K562 (cell line): ENCODE measurements around the gene OR56A3. TPM values are rescaled to one million over a fixed set of nuclear protein-coding genes. Genes with fewer than 3 reads are reported as not detected.

Experiments
- ATAC-seq: fragments of 200-7000 bp; cut with Tn5 transposase; 3 replicates; pipeline ENCODE4 v1.9.1; 2020; ENCODE audit warnings: moderate library complexity
- BruUV-seq: library from RNA; stranded (reverse); fragments of 400-500 nt; replicated peaks from 2 replicates; lab custom pipeline; 2021; lab: Mats Ljungman, UMichigan
- CTCF ChIA-PET: fragments of 300-600 bp; formaldehyde crosslinking; extraction: SDS; loops from one replicate; lab custom pipeline; 2021; ENCODE audit warnings: low intra/inter-chr PET ratio; lab: Yijun Ruan, JAX
- POLR2A ChIA-PET: fragments of 300-600, 350-650 bp; sonication (Branson Sonifier 250); formaldehyde crosslinking; extraction: SDS; loops from one replicate; lab custom pipeline; 2021; ENCODE audit warnings: antibody characterized with exemption, inconsistent platforms; lab: Yijun Ruan, JAX
- DNase-seq, 4 experiments: peaks; one replicate each; pipeline versions ENCODE4 v3.0.0 to v3.0.0-alpha.2; 2011 to 2018; ENCODE audit warnings: low spot score in 3 of 4, mixed read lengths in 3 of 4; ENCODE audit errors: extremely low read depth in 1 of 4
- FAIRE-seq: peaks from 2 replicates; lab custom pipeline; 2011; peaks lifted over from hg19 to GRCh38; lab: Jason Lieb, UNC
- H2AFZ ChIP-seq: 2 replicates; pipeline ENCODE4 v1.6.0; 2011; ENCODE audit warnings: low read depth, low read length, control low read depth, inconsistent platforms
- H3K27ac ChIP-seq: fragments of 200-600 bp; 3 replicates; pipeline ENCODE4 v1.8.0; 2011; ENCODE audit warnings: low read depth, mild to moderate bottlenecking, control low read depth, inconsistent platforms, low read length, moderate library complexity, mixed read lengths; ENCODE audit errors: extremely low read depth
- H3K27me3 ChIP-seq, 2 experiments: fragments of 300-600 bp in 1 of 2; 2 replicates in 1 of 2; 3 replicates in 1 of 2; pipeline versions ENCODE4 v1.6.0 to v1.8.0; 2011; ENCODE audit warnings: inconsistent platforms in 2 of 2, low read length in 2 of 2, mild to moderate bottlenecking in 1 of 2, mixed read lengths in 1 of 2, moderate library complexity in 1 of 2; ENCODE audit not compliant: control insufficient read depth in 2 of 2, insufficient read depth in 2 of 2
- H3K36me3 ChIP-seq: fragments of 300-600 bp; 3 replicates; pipeline ENCODE4 v1.8.0; 2011; ENCODE audit warnings: mild to moderate bottlenecking, low read length, inconsistent platforms; ENCODE audit not compliant: control insufficient read depth, insufficient read depth
- H3K4me1 ChIP-seq, 2 experiments: fragments of 200-600 bp in 1 of 2; replicated peaks in 1 of 2; 2 replicates in 1 of 2; 3 replicates in 1 of 2; pipeline versions ENCODE4 v1.5.1 to v1.8.0; 2011; ENCODE audit warnings: inconsistent platforms in 2 of 2, low read length in 2 of 2, mild to moderate bottlenecking in 1 of 2, mixed read lengths in 1 of 2, moderate library complexity in 1 of 2; ENCODE audit not compliant: control insufficient read depth in 2 of 2, insufficient read depth in 2 of 2
- H3K4me2 ChIP-seq: 2 replicates; pipeline ENCODE4 v1.6.1; 2011; ENCODE audit warnings: low read length, control low read depth, inconsistent platforms, mixed read lengths; ENCODE audit not compliant: insufficient read depth
- H3K4me3 ChIP-seq: fragments of 200-600 bp; sonication (generic), shearing (Covaris generic); 2 replicates; pipeline ENCODE4 v1.5.1; 2016; ENCODE audit warnings: control low read depth, inconsistent platforms
- H3K79me2 ChIP-seq: fragments of 200-600 bp; 3 replicates; pipeline ENCODE4 v1.8.0; 2011; ENCODE audit warnings: low read length, inconsistent platforms; ENCODE audit not compliant: control insufficient read depth, insufficient read depth
- H3K9ac ChIP-seq, 2 experiments: 2 replicates each; pipeline versions ENCODE4 v1.6.0 to v1.6.1; 2011; ENCODE audit warnings: low read depth in 2 of 2, low read length in 2 of 2, control low read depth in 1 of 2, inconsistent platforms in 1 of 2, mild to moderate bottlenecking in 1 of 2, mixed read lengths in 1 of 2; ENCODE audit not compliant: insufficient read depth in 1 of 2
- H3K9me1 ChIP-seq: one replicate; pipeline ENCODE4 v1.6.0; 2011; ENCODE audit warnings: inconsistent platforms, mild to moderate bottlenecking, low read length, moderate library complexity; ENCODE audit not compliant: control insufficient read depth, insufficient read depth
- H3K9me3 ChIP-seq: replicated peaks from 2 replicates; pipeline ENCODE4 v1.5.1; 2011; ENCODE audit warnings: low read depth, low read length, inconsistent platforms; ENCODE audit not compliant: control insufficient read depth, insufficient read depth
- H4K20me1 ChIP-seq: replicated peaks from 2 replicates; pipeline ENCODE4 v1.6.1; 2011; ENCODE audit warnings: low read length, inconsistent platforms, mixed read lengths; ENCODE audit not compliant: control insufficient read depth, insufficient read depth
- IFI16 ChIP-seq: fragments of 250-450 bp; sonication (Bioruptor Pico); IDR thresholded peaks from 2 replicates; pipeline ENCODE4 v2.1.2; 2022; ENCODE audit warnings: mild to moderate bottlenecking, inconsistent platforms
- NEUROD1 ChIP-seq: fragments of 150-350 bp; IDR thresholded peaks from 2 replicates; pipeline ENCODE4 v1.6.1; 2014; ENCODE audit warnings: borderline replicate concordance, low read length, low read depth; ENCODE audit not compliant: partially characterized antibody
- ZNF395 ChIP-seq: fragments of 200-800 bp; sonication (Bioruptor generic); IDR thresholded peaks from 2 replicates; pipeline ENCODE4 v1.6.1; 2017; ENCODE audit warnings: missing genetic modification characterization, missing compliant biosample characterization
- WGBS: fragments of 100-300 bp; shearing (Covaris generic); methylation state at CpG from one replicate; pipeline ENCODE4 v1.1.6; 2016; ENCODE audit warnings: low coverage, mixed read lengths; ENCODE audit not compliant: insufficient coverage; ENCODE audit errors: missing lambda C conversion rate; 5-methylcytosine and 5-hydroxymethylcytosine counted together
- in situ Hi-C: fragments of 300-500 bp; cut with MboI; formaldehyde crosslinking; loops from 4 replicates; pipeline ENCODE4 v1.15.0; 2018; ENCODE audit warnings: inconsistent platforms, mixed read lengths
- intact Hi-C: fragments of 100-400 bp; cut with micrococcal nuclease; formaldehyde crosslinking; loops from 2 replicates; pipeline ENCODE4 v1.14.2; 2022
- polyA plus RNA-seq, 8 experiments: library from polyadenylated mRNA; depleted of rRNA in 4 of 8; stranded (reverse) in 5 of 8; unstranded in 3 of 8; fragments of >200 nt; fragmentation: Nextera tagmentation in 2 of 8; fragmentation: Illumina TruSeq in 1 of 8; extraction: Ambion mirVana in 2 of 8; extraction: Trizol in 1 of 8; gene quantifications; 2 replicates each; pipeline versions ENCODE4 v1.2.1 to v1.2.3, GENCODE V29; 2011 to 2014; ENCODE audit warnings: inconsistent platforms in 1 of 8, missing spikeins in 1 of 8
- total RNA-seq, 7 experiments: library from RNA; depleted of rRNA in 6 of 7; stranded (reverse); fragments of >200 nt in 6 of 7; fragmentation: Illumina TruSeq in 2 of 7; extraction: Trizol in 2 of 7; gene quantifications; 2 replicates each; pipeline versions ENCODE4 v1.2.1 to v1.2.3, GENCODE V29; 2011 to 2021; ENCODE audit warnings: low replicate concordance in 1 of 7
- TF ChIP-seq, protein P1 (sequence below): fragments of 450-650 bp; IDR thresholded peaks from 2 replicates; pipeline ENCODE4 v1.6.1; 2016; ENCODE audit warnings: low read depth, mild to moderate bottlenecking, moderate library complexity

OR56A3 gene
- total and polyA plus RNA-seq, 9 of the 15 experiments (the other 6 are each of a cell fraction or from before 2014, with no cell fraction given): not detected

DNA sequence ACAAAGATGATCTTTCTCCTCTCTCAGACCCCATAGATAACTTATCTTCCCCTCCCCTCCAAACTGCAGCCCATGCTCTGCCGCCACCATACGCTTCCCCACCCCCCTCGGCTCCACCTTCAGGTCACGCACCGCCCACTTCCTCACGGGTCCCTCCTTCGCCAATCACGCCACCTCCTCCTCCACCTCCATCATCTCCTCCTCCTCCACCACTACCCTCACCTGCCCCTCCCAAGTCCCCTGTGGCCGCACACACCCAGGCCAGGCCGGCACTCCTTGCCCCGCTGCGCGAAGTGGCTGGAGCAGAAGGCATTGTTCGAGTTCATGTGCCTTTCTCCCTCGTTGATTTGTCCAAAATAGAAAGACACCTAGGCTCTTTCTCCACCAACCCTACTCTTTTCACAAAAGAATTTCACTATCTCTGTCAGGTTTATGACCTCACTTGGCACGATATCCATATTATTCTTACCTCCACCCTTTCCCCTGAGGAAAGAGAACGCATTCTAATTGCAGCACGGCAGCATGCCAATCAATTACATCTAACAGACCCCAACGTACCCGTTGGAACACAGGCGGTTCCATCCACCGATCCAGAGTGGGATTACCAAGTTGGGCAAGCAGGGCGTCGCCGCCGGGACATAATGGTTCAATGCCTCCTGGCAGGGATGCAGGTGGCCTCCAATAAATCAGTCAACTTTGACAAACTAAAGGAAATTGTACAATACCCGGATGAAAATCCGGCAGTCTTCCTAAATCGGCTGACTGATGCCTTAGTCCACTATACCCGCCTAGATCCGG lies 12.3 kb upstream of the OR56A3 start:
- no peak overlapping the region for H3K9ac ChIP-seq
- POLR2A ChIA-PET: interaction anchor here (0.6 kb wide), 1 partner anchor 399 kb away, joined by 3 read pairs; no protein-coding TSS in a partner anchor
- no peaks in the 10 kb centered on the region for H4K20me1 ChIP-seq
- peaks cover 26 to 39% of the 10 kb centered on the region in 2 experiments; a peak in 4 of 5 replicates for H3K27me3 ChIP-seq
- TF ChIP-seq IFI16 (CRISPR knock-in tag) (no peak), NEUROD1 (no peak), ZNF395 (CRISPR knock-in tag) (no peak)
- TF ChIP-seq, protein P1, sequence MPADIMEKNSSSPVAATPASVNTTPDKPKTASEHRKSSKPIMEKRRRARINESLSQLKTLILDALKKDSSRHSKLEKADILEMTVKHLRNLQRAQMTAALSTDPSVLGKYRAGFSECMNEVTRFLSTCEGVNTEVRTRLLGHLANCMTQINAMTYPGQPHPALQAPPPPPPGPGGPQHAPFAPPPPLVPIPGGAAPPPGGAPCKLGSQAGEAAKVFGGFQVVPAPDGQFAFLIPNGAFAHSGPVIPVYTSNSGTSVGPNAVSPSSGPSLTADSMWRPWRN: no peak
- H3K4me2 ChIP-seq: peak overlapping the region; percentile 18
- peak overlapping the region; percentile 8; the same call in 1 of the 2 replicates for H2AFZ ChIP-seq
- H3K9me3 ChIP-seq: no peaks in the 10 kb centered on the region; the same call in 1 of the 2 replicates
- H3K4me1 ChIP-seq: peaks cover 0 to 4% of the 10 kb centered on the region in 2 experiments; a peak in 2 of 5 replicates
- FAIRE-seq (no peak), ATAC-seq (peak; percentile 81), DNase-seq (peak; percentile 19 to 24 (median 22))
- BruUV-seq: no TSS peak
- H3K79me2 ChIP-seq: no peaks in the 10 kb centered on the region; the same call in 2 of the 3 replicates
- H3K27ac ChIP-seq: no peak overlapping the region
- intact Hi-C loops (no loop called here), in situ Hi-C loops (no loop called here)
- CTCF ChIA-PET: no interaction called here
- no peaks in the 10 kb centered on the region for H3K36me3 ChIP-seq
- no peak overlapping the region for H3K4me3 ChIP-seq
- H3K9me1 ChIP-seq: no peaks in the 10 kb centered on the region
- WGBS: 29% methylated on average over 28 of the region's 31 CpGs
